ENCODE results near the gene ZNF469.

- TF ChIP-seq CTCF (IDR thresholded peaks at IDR 0.05) (no peak), POLR2A (IDR thresholded peaks at IDR 0.05) (no peak), EP300 (IDR thresholded peaks at IDR 0.05) (no peak)
Observed at GRCh38 chr16:88400186-88400585, 17.4 kb downstream of the ZNF469 start.

All from suprapubic skin (tissue), 3 donors.